GM12878 (cell line): Measurements from ENCODE around the gene C8G. TPM values are rescaled to one million over a fixed set of nuclear protein-coding genes. Genes with fewer than 3 reads are reported as not detected.

Source experiments
- ATAC-seq: fragments of 200-7000 bp; cut with Tn5 transposase; 3 replicates; pipeline ENCODE4 v1.9.1; 2020; ENCODE audit warnings: mild to moderate bottlenecking, moderate library complexity
- BruUV-seq: library from RNA; stranded (reverse); fragments of 400-500 nt; replicated peaks from 2 replicates; lab custom pipeline; 2021; lab: Mats Ljungman, UMichigan
- CTCF ChIA-PET: fragments of 300-600 bp; sonication (Branson Sonifier 250); formaldehyde crosslinking; extraction: SDS; loops from one replicate; lab custom pipeline; 2021; ENCODE audit warnings: inconsistent platforms; lab: Yijun Ruan, JAX
- POLR2A ChIA-PET: fragments of 350-600 bp; formaldehyde crosslinking; extraction: SDS; loops from one replicate; lab custom pipeline; 2021; ENCODE audit warnings: inconsistent platforms; lab: Charles Lee
- RAD21 ChIA-PET: fragments of 300-600 bp; sonication (Branson Sonifier 250); formaldehyde crosslinking; loops from one replicate; lab custom pipeline; 2023; ENCODE audit warnings: antibody characterized with exemption; ENCODE audit not compliant: unreplicated experiment; lab: Charles Lee
- SMC1A ChIA-PET: fragments of 300-600 bp; sonication (Branson Sonifier 250); formaldehyde crosslinking; loops from one replicate; lab custom pipeline; 2023; ENCODE audit not compliant: unreplicated experiment, uncharacterized antibody; lab: Charles Lee
- DNase-seq: peaks from one replicate; pipeline ENCODE4 v3.0.0-alpha.2; 2011; ENCODE audit warnings: low read depth, low spot score
- FAIRE-seq: peaks from 3 replicates; lab custom pipeline; 2011; peaks lifted over from hg19 to GRCh38; lab: Jason Lieb, UNC
- H2AFZ ChIP-seq: 2 replicates; pipeline ENCODE4 v1.6.0; 2011; ENCODE audit warnings: low read depth, low read length, control low read depth; ENCODE audit not compliant: control insufficient read depth
- H3K27ac ChIP-seq: 2 replicates; pipeline ENCODE4 v1.5.1; 2011; ENCODE audit warnings: control low read depth; ENCODE audit not compliant: control insufficient read depth, insufficient read depth
- H3K27me3 ChIP-seq, 2 experiments: replicated peaks in 1 of 2; 2 replicates each; pipeline versions ENCODE4 v1.6.0 to v1.6.1; 2011; ENCODE audit warnings: low read length in 1 of 2; ENCODE audit not compliant: control insufficient read depth in 2 of 2, insufficient read depth in 2 of 2
- H3K36me3 ChIP-seq, 2 experiments: 2 replicates each; pipeline ENCODE4 v1.5.1; 2011; ENCODE audit warnings: low read length in 1 of 2; ENCODE audit not compliant: control insufficient read depth in 2 of 2, insufficient read depth in 2 of 2
- H3K4me1 ChIP-seq: 2 replicates; pipeline ENCODE4 v1.6.1; 2011; ENCODE audit warnings: mild to moderate bottlenecking, low read length, moderate library complexity, mixed read lengths; ENCODE audit not compliant: control insufficient read depth, insufficient read depth
- H3K4me2 ChIP-seq: 2 replicates; pipeline ENCODE4 v1.6.0; 2011; ENCODE audit warnings: control low read depth; ENCODE audit not compliant: control insufficient read depth, insufficient read depth
- H3K4me3 ChIP-seq: fragments of 200-600 bp; sonication (generic); 2 replicates; pipeline ENCODE4 v1.5.1; 2016
- H3K79me2 ChIP-seq: 2 replicates; pipeline ENCODE4 v1.6.0; 2011; ENCODE audit warnings: low read length; ENCODE audit not compliant: control insufficient read depth, insufficient read depth
- H3K9ac ChIP-seq: 2 replicates; pipeline ENCODE4 v1.8.0; 2011; ENCODE audit warnings: low read length, control low read depth, mixed read lengths; ENCODE audit not compliant: control insufficient read depth, insufficient read depth
- H3K9me3 ChIP-seq: replicated peaks from 3 replicates; pipeline ENCODE4 v1.5.1; 2011; ENCODE audit warnings: mild to moderate bottlenecking, low read length; ENCODE audit not compliant: control insufficient read depth, insufficient read depth
- H4K20me1 ChIP-seq: 2 replicates; pipeline ENCODE4 v1.6.0; 2011; ENCODE audit not compliant: control insufficient read depth, insufficient read depth
- CEBPB ChIP-seq, 2 experiments: fragments of 150-350 bp in 1 of 2; IDR thresholded peaks; 2 replicates each; pipeline ENCODE4 v1.6.1; 2012 to 2014; ENCODE audit warnings: low read depth in 2 of 2, low read length in 2 of 2, borderline replicate concordance in 1 of 2, inconsistent platforms in 1 of 2
- IKZF1 ChIP-seq: fragments of 450-650 bp; conservative IDR thresholded peaks from 2 replicates; pipeline ENCODE4 v1.6.1; 2017; ENCODE audit warnings: antibody characterized with exemption, mild to moderate bottlenecking
- IRF4 ChIP-seq: IDR thresholded peaks from 2 replicates; pipeline ENCODE4 v1.6.1; 2011; ENCODE audit warnings: low read depth, low read length
- KAT2A ChIP-seq: conservative IDR thresholded peaks from 2 replicates; pipeline ENCODE4 v1.6.1; 2011; ENCODE audit warnings: low read depth, low read length; ENCODE audit not compliant: control insufficient read depth
- POLR2AphosphoS5 ChIP-seq: IDR thresholded peaks from 2 replicates; pipeline ENCODE4 v1.6.1; 2011; ENCODE audit warnings: mild to moderate bottlenecking, low read length, inconsistent platforms
- POU2F2 ChIP-seq: IDR thresholded peaks from 3 replicates; pipeline ENCODE4 v1.6.1; 2011; ENCODE audit warnings: low read depth, mild to moderate bottlenecking, low read length, borderline replicate concordance
- RB1 ChIP-seq: fragments of 450-650 bp; formaldehyde crosslinking; IDR thresholded peaks from 2 replicates; pipeline ENCODE4 v1.6.1; 2017; ENCODE audit warnings: mild to moderate bottlenecking, borderline replicate concordance
- whole genome bisulfite sequencing: methylation state at CpG from one replicate; pipeline ENCODE4 v1.1.6; 2016; ENCODE audit warnings: low lambda C conversion rate; ENCODE audit not compliant: insufficient replicate concordance, insufficient coverage; ENCODE audit errors: missing lambda C conversion rate; 5-methylcytosine and 5-hydroxymethylcytosine counted together
- in situ Hi-C: fragments of 300-500 bp; cut with MboI; formaldehyde crosslinking; loops from 9 replicates; pipeline ENCODE4 v1.14.3; 2018; ENCODE audit warnings: mixed read lengths
- intact Hi-C: fragments of 100-400 bp; cut with micrococcal nuclease; formaldehyde crosslinking; loops from one replicate; pipeline ENCODE4 v1.14.2; 2022; ENCODE audit not compliant: unreplicated experiment
- polyA plus RNA-seq, 11 experiments: library from polyadenylated mRNA; depleted of rRNA in 4 of 11; unstranded in 6 of 11; stranded (reverse) in 5 of 11; fragments of >200 nt; fragmentation: Nextera tagmentation in 4 of 11; fragmentation: Illumina TruSeq in 1 of 11; extraction: Ambion mirVana in 4 of 11; extraction: Trizol in 1 of 11; gene quantifications; 1 replicate in 1 of 11; 2 replicates in 10 of 11; pipeline versions ENCODE4 v1.2.1 to v1.2.3, GENCODE V29; 2011 to 2016; ENCODE audit warnings: inconsistent platforms in 2 of 11, missing spikeins in 2 of 11, low read depth in 1 of 11
- total RNA-seq, 4 experiments: library from RNA; depleted of rRNA in 3 of 4; stranded (reverse); fragments of >200 nt in 3 of 4; fragmentation: Illumina TruSeq in 1 of 4; extraction: Trizol in 1 of 4; gene quantifications; 2 replicates each; pipeline versions ENCODE4 v1.2.1 to v1.2.3, GENCODE V29; 2013 to 2021
- TF ChIP-seq, protein P1 (sequence below): fragments of 450-650 bp; formaldehyde crosslinking; IDR thresholded peaks from 2 replicates; pipeline ENCODE4 v1.4.0; 2020; ENCODE audit warnings: mild to moderate bottlenecking, moderate library complexity
- TF ChIP-seq, protein P2 (sequence below): IDR thresholded peaks from 2 replicates; pipeline ENCODE4 v1.6.1; 2011; ENCODE audit warnings: borderline replicate concordance, low read depth, mild to moderate bottlenecking, moderate library complexity, mixed read lengths, low read length; ENCODE audit not compliant: insufficient read depth; ENCODE audit errors: extremely low read length
- TF ChIP-seq, protein P3 (sequence below): fragments of 450-650 bp; IDR thresholded peaks from 2 replicates; pipeline ENCODE4 v1.6.1; 2017; ENCODE audit warnings: borderline replicate concordance

Gene C8G
- total and polyA plus RNA-seq, 10 of the 15 experiments (the other 5 are each of a cell fraction or from before 2014, with no cell fraction given) = 0.26 to 0.69 (median 0.50) TPM; not detected in 7

DNA sequence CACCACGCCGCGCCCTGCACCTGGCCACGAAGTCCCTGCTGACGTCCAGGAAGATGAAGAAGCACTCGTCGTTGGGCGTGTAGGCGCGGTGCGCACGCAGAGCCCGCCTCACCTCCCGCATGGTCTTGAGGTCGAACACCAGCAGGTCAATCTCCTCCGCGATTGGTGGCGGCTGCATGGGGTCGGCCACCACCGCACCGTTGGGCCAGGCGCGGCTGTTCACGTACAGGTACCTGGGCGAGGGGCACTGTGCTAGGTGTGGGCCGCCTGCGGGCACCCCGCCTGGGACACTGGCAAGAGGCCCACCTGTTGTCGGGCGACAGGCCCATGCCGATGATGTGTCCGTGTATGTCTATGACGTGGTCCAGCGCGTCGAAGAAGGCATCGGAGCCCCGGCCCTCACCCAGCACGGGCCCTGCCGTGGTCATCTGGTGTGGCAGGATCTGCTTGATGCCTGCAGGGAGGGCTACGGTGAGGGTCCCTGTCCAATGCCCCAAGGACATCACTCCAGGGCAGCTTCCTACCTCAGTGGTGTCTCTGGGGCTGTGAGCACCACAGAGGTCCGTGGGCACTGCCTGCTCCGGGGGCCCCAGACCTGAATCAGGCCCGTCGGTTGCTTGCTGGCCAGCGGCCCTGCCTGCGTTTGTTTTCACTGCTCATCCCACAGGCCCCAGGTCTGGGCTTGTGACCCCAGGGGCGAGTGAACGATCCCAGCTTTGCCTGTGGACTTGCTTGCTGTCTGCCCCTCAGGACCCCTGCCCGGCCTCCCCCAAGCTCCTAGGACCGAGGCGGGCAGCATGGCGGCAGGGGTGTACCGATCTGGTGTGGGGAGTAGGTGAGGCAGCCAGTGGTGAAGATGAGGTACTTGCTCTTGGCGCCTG lies 3.6 kb upstream of the C8G start:
- no peak overlapping the region for H3K9ac ChIP-seq
- no peak overlapping the region for H3K4me3 ChIP-seq
- no peak overlapping the region for H2AFZ ChIP-seq
- H3K4me2 ChIP-seq = no peak overlapping the region
- no peak for DNase-seq
- no peak for TF ChIP-seq POU2F2
- no peak for TF ChIP-seq POLR2AphosphoS5
- TF ChIP-seq IKZF1 = no peak
- no peak for TF ChIP-seq IRF4
- TF ChIP-seq, protein P1, sequence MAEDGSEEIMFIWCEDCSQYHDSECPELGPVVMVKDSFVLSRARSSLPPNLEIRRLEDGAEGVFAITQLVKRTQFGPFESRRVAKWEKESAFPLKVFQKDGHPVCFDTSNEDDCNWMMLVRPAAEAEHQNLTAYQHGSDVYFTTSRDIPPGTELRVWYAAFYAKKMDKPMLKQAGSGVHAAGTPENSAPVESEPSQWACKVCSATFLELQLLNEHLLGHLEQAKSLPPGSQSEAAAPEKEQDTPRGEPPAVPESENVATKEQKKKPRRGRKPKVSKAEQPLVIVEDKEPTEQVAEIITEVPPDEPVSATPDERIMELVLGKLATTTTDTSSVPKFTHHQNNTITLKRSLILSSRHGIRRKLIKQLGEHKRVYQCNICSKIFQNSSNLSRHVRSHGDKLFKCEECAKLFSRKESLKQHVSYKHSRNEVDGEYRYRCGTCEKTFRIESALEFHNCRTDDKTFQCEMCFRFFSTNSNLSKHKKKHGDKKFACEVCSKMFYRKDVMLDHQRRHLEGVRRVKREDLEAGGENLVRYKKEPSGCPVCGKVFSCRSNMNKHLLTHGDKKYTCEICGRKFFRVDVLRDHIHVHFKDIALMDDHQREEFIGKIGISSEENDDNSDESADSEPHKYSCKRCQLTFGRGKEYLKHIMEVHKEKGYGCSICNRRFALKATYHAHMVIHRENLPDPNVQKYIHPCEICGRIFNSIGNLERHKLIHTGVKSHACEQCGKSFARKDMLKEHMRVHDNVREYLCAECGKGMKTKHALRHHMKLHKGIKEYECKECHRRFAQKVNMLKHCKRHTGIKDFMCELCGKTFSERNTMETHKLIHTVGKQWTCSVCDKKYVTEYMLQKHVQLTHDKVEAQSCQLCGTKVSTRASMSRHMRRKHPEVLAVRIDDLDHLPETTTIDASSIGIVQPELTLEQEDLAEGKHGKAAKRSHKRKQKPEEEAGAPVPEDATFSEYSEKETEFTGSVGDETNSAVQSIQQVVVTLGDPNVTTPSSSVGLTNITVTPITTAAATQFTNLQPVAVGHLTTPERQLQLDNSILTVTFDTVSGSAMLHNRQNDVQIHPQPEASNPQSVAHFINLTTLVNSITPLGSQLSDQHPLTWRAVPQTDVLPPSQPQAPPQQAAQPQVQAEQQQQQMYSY (CRISPR knock-in tag) = no peak
- TF ChIP-seq CEBPB (IDR thresholded peaks at IDR 0.05; ENCODE audit: borderline replicate concordance in 1 of 2, low read depth in 2 of 2, low read length in 2 of 2) = no peak
- TF ChIP-seq, protein P2, sequence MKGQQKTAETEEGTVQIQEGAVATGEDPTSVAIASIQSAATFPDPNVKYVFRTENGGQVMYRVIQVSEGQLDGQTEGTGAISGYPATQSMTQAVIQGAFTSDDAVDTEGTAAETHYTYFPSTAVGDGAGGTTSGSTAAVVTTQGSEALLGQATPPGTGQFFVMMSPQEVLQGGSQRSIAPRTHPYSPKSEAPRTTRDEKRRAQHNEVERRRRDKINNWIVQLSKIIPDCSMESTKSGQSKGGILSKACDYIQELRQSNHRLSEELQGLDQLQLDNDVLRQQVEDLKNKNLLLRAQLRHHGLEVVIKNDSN = no peak
- TF ChIP-seq, protein P3, sequence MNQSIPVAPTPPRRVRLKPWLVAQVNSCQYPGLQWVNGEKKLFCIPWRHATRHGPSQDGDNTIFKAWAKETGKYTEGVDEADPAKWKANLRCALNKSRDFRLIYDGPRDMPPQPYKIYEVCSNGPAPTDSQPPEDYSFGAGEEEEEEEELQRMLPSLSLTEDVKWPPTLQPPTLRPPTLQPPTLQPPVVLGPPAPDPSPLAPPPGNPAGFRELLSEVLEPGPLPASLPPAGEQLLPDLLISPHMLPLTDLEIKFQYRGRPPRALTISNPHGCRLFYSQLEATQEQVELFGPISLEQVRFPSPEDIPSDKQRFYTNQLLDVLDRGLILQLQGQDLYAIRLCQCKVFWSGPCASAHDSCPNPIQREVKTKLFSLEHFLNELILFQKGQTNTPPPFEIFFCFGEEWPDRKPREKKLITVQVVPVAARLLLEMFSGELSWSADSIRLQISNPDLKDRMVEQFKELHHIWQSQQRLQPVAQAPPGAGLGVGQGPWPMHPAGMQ = no peak
- no peak for TF ChIP-seq RB1
- no peak for TF ChIP-seq KAT2A
- TF ChIP-seq, all 136 proteins: peak for 0
- no TSS peak for BruUV-seq
- SMC1A ChIA-PET = no interaction called here
- POLR2A ChIA-PET = no interaction called here
- no peak overlapping the region for H3K27ac ChIP-seq
- peaks cover 19% of the 10 kb centered on the region for H3K79me2 ChIP-seq
- peaks cover 2 to 26% of the 10 kb centered on the region in 2 experiments; a peak in 3 of 4 replicates for H3K36me3 ChIP-seq
- in situ Hi-C loops (no loop called here), intact Hi-C loops (loop anchor here (5.0 to 10.0 kb wide), 2 partner anchors 89 to 147 kb away; partner anchors contain the start of genes CCDC183, MAMDC4 and TMEM141)
- H4K20me1 ChIP-seq = no peaks in the 10 kb centered on the region
- no peaks in the 10 kb centered on the region for H3K9me3 ChIP-seq
- H3K27me3 ChIP-seq = no peaks in the 10 kb centered on the region
- FAIRE-seq (no peak), ATAC-seq (no peak)
- peaks cover 4% of the 10 kb centered on the region for H3K4me1 ChIP-seq
- 97% methylated on average over 54 of the region's 55 CpGs for WGBS
- CTCF ChIA-PET = no interaction called here
- RAD21 ChIA-PET = no interaction called here
